Measurements from ENCODE around the gene INSRR.

INSRR gene

GRCh38 chr1:156859523-156860112 is 701 bp upstream of the INSRR start:
- no peak for DNase-seq
- in situ Hi-C loops (cut with HindIII; ENCODE audit: low pct_ligation_motif_present, low pct_unique_long_range_greater_than_20kb, low sequenced_read_pairs) = no loop called here

- no peak for DNase-seq
- in situ Hi-C loops (cut with HindIII; ENCODE audit: low pct_ligation_motif_present, low pct_unique_long_range_greater_than_20kb, low sequenced_read_pairs) = no loop called here
These were observed 361 bp downstream of the INSRR start for GRCh38 chr1:156858555-156858956.

- in situ Hi-C loops (cut with HindIII; ENCODE audit: low pct_ligation_motif_present, low pct_unique_long_range_greater_than_20kb, low sequenced_read_pairs) = no loop called here
- DNase-seq = no peak
These were observed 1.4 kb downstream of the INSRR start for GRCh38 chr1:156857532-156857931.

GRCh38 chr1:156856282-156856785 is 2.6 kb downstream of the INSRR start:
- DNase-seq = no peak
- in situ Hi-C loops (cut with HindIII; ENCODE audit: low pct_ligation_motif_present, low pct_unique_long_range_greater_than_20kb, low sequenced_read_pairs) = no loop called here

- in situ Hi-C loops (cut with HindIII; ENCODE audit: low pct_ligation_motif_present, low pct_unique_long_range_greater_than_20kb, low sequenced_read_pairs) = no loop called here
- no peak for DNase-seq
These were observed 4.3 kb downstream of the INSRR start for GRCh38 chr1:156854634-156855033.

DNA sequence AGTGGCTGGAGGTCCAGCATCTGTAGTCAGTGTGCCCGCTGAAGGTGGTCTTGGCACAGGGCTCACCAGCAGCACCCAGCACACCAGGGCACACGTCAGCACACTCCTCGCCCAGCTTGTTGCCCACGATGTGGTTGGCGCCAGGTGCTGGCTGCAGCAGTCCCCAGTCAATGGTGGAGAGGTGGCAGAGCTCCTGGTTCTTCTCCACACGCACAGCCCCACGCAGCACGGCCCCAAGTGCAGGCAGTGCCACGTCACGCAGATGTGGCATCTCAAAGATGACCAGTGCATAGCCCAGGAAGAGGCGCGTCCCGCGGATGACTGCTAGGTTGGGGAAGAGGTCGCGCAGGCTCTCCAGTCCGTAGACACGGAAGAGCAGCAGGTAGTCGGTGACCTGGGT is 5.2 kb downstream of the INSRR start:
- in situ Hi-C loops (cut with HindIII; ENCODE audit: low pct_ligation_motif_present, low pct_unique_long_range_greater_than_20kb, low sequenced_read_pairs) = no loop called here
- DNase-seq = no peak

DNA sequence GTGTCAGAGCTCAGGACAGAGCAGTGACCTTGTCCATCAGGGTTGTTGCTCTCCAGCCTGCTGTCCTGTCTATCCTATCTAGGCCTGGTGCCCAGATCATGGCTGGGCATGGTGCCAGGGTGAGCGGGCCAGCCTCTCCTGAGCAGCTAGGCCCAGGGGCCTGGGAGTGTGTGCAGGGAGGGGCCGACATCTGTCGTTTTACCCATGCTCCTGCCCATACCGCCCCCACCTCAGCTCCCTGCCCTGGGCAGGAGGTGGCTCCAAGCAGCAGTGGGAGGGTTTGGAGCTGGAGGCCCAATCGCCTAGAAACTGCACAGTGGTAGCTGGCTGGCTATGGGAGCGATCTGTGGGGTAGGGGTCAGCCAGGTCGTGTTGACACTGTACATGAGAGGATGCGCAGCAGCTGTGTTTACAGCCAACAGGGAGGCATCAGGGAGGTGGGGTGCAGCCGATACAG is 6.5 kb downstream of the INSRR start:
- DNase-seq = no peak
- in situ Hi-C loops (cut with HindIII; ENCODE audit: low pct_ligation_motif_present, low pct_unique_long_range_greater_than_20kb, low sequenced_read_pairs) = no loop called here

DNA sequence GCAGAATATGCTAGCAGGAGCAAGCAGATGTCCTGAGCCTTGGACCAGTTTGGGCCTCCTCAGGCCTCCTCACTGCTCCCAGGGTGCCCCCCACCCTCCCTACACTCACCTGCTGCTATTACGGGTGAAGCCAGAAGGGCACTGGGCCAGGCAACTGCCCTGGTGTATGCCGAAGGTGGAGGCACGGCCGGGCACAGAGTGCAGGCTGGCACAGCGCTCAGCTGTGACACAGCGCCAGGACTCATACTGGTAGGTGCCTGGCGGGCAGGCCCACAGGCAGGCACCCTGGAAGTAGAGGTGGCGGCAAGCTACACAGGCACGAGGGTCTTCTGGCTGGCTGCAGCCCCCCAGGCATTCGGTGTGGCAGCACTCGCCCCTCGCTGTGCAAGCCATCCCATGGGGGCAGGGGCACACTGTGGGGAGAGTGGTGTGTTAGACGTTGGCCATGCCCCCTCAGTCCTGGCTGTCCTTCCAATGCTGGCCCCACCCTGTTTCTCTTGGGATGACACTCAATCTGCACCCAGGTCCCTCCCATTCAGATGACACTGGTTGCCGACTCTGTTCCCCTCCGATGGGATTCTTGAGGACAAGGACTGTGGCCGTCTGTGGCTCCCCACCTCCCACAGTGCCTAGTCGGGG is 7.0 kb downstream of the INSRR start:
- in situ Hi-C loops (cut with HindIII; ENCODE audit: low pct_ligation_motif_present, low pct_unique_long_range_greater_than_20kb, low sequenced_read_pairs) = no loop called here
- DNase-seq = no peak

GRCh38 chr1:156849151-156849496 is 9.8 kb downstream of the INSRR start:
- DNase-seq = no peak
- in situ Hi-C loops (cut with HindIII; ENCODE audit: low pct_ligation_motif_present, low pct_unique_long_range_greater_than_20kb, low sequenced_read_pairs) = no loop called here

DNA sequence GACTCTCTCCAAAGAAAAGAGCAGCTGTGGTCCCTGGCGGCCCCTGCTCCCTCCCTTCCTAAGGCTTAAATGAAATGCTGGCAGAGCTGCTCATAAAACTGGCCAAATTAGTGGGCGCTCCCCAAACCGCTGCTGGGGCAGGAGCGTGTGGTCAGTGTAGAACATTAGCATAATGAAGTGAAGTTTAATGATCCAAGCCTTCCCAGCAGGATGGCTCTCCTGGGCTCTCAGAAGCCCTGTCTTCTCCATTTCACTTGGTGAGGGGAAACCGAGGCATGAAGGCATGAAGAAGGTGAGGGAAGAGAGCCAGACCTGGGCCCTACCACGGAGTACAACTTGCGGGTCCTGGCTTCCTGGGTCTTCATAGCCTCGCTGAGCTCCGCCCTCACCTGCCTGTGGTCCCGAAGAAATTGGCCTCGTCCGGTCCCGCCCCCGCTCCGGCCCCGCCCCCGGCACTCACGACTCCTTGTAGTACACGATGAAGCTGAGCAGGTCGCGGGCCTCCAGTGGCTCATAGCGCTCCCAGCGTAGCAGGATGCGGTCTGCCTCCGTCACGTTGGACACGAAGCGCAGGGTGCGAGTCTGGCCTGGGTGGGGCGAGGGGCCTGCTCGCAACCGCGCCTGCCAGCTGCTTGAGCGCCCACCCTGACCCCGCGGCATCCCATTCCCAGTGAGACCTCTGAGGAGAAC is 10.3 kb downstream of the INSRR start:
- DNase-seq = no peak
- in situ Hi-C loops (cut with HindIII; ENCODE audit: low pct_ligation_motif_present, low pct_unique_long_range_greater_than_20kb, low sequenced_read_pairs) = no loop called here

- DNase-seq = no peak
- in situ Hi-C loops (cut with HindIII; ENCODE audit: low pct_ligation_motif_present, low pct_unique_long_range_greater_than_20kb, low sequenced_read_pairs) = no loop called here
These were observed 11.1 kb downstream of the INSRR start for GRCh38 chr1:156847591-156848460.

GRCh38 chr1:156846643-156847042 is 12.3 kb downstream of the INSRR start:
- in situ Hi-C loops (cut with HindIII; ENCODE audit: low pct_ligation_motif_present, low pct_unique_long_range_greater_than_20kb, low sequenced_read_pairs) = no loop called here
- DNase-seq = no peak

DNA sequence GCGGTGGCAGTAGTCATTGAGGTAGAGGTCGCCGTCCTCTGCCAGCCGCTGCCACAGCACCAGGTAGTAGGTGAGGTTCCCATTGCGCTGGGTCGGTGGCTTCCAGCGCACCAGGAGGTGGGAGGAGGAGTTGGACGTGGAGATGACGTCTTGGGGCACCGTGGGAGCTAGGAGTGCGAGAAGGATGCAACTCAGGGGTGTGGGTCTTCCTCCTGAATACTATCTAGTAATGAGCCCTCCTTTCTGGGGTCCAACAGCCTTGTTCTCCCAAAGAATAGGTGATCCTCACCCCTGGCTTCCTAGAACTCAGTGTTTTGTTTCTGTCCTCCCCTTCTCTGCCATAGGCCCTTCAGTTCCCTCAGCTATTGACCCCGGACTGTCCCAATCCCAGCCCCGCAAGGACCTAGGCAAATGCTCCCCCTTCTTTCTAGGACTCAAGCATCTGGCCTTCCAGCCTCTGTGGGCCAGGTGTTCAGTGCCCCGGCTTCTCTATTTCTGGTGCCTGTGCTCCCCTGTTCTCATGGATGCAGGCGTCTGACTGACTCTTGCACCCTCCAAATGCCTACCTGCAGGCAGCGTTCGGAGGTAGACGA is 12.9 kb downstream of the INSRR start:
- in situ Hi-C loops (cut with HindIII; ENCODE audit: low pct_ligation_motif_present, low pct_unique_long_range_greater_than_20kb, low sequenced_read_pairs) = no loop called here

GRCh38 chr1:156845055-156845952 is 13.6 kb downstream of the INSRR start:
- in situ Hi-C loops (cut with HindIII; ENCODE audit: low pct_ligation_motif_present, low pct_unique_long_range_greater_than_20kb, low sequenced_read_pairs) = no loop called here
- DNase-seq = no peak

More for the DNA sequence above, 12.9 kb downstream of the INSRR start:
- no peak for DNase-seq

DNA sequence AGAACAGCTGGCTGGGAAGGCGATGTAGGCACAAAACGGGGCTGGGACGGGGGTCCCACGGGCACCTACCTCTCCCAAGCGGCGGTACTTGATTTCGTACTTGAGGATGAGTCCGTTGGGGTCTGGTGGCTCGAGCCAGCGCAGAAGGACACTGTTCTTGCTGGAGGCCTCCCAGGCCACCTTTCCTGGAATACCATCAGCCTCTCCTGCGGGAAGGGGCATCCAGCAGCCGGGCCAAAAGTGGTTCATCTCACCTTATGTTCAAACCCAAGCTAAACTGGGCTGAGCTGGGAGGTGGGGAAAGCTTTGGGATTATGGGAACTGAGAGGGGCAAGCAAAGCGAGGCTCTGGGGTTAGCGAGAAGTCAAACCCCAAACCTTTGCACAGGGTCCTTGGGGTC is 14.3 kb downstream of the INSRR start:
- in situ Hi-C loops (cut with HindIII; ENCODE audit: low pct_ligation_motif_present, low pct_unique_long_range_greater_than_20kb, low sequenced_read_pairs) = no loop called here
- DNase-seq = no peak

DNA sequence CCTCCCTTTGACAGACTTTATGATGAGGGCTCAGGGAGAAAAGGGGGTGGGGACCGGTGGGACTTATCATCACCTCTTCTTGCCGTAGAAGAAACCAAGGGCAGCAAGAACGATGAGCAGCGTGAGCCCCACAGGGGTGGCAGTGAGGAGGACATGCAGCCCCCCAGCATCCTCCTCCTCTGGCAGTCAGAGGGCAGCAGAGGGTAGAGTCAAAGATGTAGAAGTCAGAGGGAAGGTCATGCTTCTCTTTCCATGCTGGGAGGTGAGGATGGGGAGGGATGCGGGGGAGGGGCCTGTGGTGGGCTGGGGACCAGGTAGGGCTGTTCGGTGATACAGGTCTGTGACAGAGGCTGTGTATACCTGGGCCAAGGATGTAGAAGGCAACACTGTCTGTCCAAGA is 14.8 kb downstream of the INSRR start:
- in situ Hi-C loops (cut with HindIII; ENCODE audit: low pct_ligation_motif_present, low pct_unique_long_range_greater_than_20kb, low sequenced_read_pairs) = no loop called here
- no peak for DNase-seq

- in situ Hi-C loops (cut with HindIII; ENCODE audit: low pct_ligation_motif_present, low pct_unique_long_range_greater_than_20kb, low sequenced_read_pairs) = no loop called here
- no peak for DNase-seq
These were observed 16.2 kb downstream of the INSRR start for GRCh38 chr1:156842618-156843300.
